Body of pancreas (tissue), 4 donors: ENCODE measurements around the gene MOK. TPM values are rescaled to one million over a fixed set of nuclear protein-coding genes. Genes with fewer than 3 reads are reported as not detected.

Experiments
- ATAC-seq: fragments of 150-250 bp; one replicate; pipeline ENCODE4 v1.9.1; 2016
- DNase-seq, 4 donors: peaks; one replicate each; pipeline ENCODE4 v3.0.0-alpha.2; 2019
- H3K27ac ChIP-seq, 4 donors: fragments of 200-600 bp; sonication (generic); 1 replicate in 3 of 4; 2 replicates in 1 of 4; pipeline versions ENCODE4 v1.5.1 to v1.6.1; 2016 to 2019; ENCODE audit warnings: mild to moderate bottlenecking in 1 of 4, mixed read lengths in 1 of 4, moderate library complexity in 1 of 4
- H3K27me3 ChIP-seq, 2 donors: fragments of 200-600 bp; sonication (generic); one replicate each; pipeline ENCODE4 v1.6.0; 2016; ENCODE audit warnings: mild to moderate bottlenecking in 1 of 2
- H3K36me3 ChIP-seq, 2 donors: fragments of 200-600 bp; sonication (generic); replicated peaks in 1 of 2; 2 replicates each; pipeline ENCODE4 v1.5.1; 2016; ENCODE audit warnings: low read depth in 2 of 2; ENCODE audit not compliant: insufficient read depth in 1 of 2
- H3K4me1 ChIP-seq: fragments of 200-600 bp; sonication (generic); one replicate; pipeline ENCODE4 v1.6.0; 2016
- H3K4me3 ChIP-seq, 2 donors: fragments of 200-600 bp; sonication (generic); 1 replicate in 1 of 2; 2 replicates in 1 of 2; pipeline ENCODE4 v1.5.1; 2016 to 2019
- H3K9me3 ChIP-seq, 3 donors: fragments of 200-600 bp; sonication (generic); 1 replicate in 2 of 3; 2 replicates in 1 of 3; pipeline ENCODE4 v1.5.1; 2016
- POLR2A ChIP-seq, 3 donors: fragments of 450-650 bp; IDR thresholded peaks; one replicate each; pipeline ENCODE4 v1.6.1; 2016; ENCODE audit warnings: antibody characterized with exemption in 3 of 3, mild to moderate bottlenecking in 2 of 3
- WGBS, 2 donors: methylation state at CpG; one replicate each; pipeline ENCODE4 v1.1.5; 2017; 5-methylcytosine and 5-hydroxymethylcytosine counted together
- intact Hi-C: fragments of 100-400 bp; cut with DNase I; formaldehyde crosslinking; loops from one replicate; pipeline ENCODE4 v1.15.1; 2023
- total RNA-seq, 2 donors: library from RNA; depleted of rRNA; stranded (reverse); fragments of >200 nt; gene quantifications; one replicate each; pipeline ENCODE4 v1.1.0, GENCODE V29; 2016
- TF ChIP-seq, protein P1 (sequence below), 7 experiments: fragments of 450-650 bp in 4 of 7; fragments of 200-600 bp in 3 of 7; sonication (generic) in 3 of 7; IDR thresholded peaks; one replicate each; pipeline ENCODE4 v1.5.1; 2016 to 2019; ENCODE audit warnings: antibody characterized with exemption in 7 of 7

The MOK gene
- total RNA-seq, 2 donors from 2014 or later, result 14.3 to 18.5 TPM

DNA sequence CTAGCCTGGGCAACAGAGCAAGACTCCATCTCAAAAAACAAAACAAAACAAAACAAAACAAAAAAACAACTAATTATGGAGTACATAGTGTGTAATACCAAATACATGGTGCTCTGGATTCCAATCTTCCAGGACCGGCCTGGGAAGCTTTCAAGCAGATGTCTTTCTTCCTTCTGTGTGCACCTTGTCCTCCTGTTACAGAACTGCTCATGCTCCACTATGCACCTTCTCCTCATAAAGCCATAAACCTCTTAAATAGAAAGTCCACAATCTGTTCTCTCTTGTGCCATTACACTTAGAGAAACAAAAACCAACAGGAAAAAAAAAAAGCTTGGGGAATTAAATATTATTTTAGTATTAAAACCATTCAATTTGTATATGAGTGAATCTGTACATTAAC lies 12.5 kb downstream of the MOK start:
- 94 to 100% methylated on average over 1 of the region's 1 CpG for WGBS, 2 donors
- DNase-seq, result no peak
- Histone ChIP-seq H3K4me3 (no peak overlapping the region), H3K9me3 (no peaks in the 10 kb centered on the region), H3K36me3 (no peaks in the 10 kb centered on the region), H3K4me1 (peaks cover 9% of the 10 kb centered on the region), H3K27me3 (no peaks in the 10 kb centered on the region), H3K27ac (no peak overlapping the region)
- ATAC-seq, result no peak
- no peak for TF ChIP-seq POLR2A (IDR thresholded peaks at IDR 0.05)
- TF ChIP-seq, protein P1, sequence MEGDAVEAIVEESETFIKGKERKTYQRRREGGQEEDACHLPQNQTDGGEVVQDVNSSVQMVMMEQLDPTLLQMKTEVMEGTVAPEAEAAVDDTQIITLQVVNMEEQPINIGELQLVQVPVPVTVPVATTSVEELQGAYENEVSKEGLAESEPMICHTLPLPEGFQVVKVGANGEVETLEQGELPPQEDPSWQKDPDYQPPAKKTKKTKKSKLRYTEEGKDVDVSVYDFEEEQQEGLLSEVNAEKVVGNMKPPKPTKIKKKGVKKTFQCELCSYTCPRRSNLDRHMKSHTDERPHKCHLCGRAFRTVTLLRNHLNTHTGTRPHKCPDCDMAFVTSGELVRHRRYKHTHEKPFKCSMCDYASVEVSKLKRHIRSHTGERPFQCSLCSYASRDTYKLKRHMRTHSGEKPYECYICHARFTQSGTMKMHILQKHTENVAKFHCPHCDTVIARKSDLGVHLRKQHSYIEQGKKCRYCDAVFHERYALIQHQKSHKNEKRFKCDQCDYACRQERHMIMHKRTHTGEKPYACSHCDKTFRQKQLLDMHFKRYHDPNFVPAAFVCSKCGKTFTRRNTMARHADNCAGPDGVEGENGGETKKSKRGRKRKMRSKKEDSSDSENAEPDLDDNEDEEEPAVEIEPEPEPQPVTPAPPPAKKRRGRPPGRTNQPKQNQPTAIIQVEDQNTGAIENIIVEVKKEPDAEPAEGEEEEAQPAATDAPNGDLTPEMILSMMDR (IDR thresholded peaks at IDR 0.05), result no peak
- intact Hi-C loops, result loop anchor here (5.0 kb wide), 1 partner anchor 35 kb away; no protein-coding TSS in a partner anchor

DNA sequence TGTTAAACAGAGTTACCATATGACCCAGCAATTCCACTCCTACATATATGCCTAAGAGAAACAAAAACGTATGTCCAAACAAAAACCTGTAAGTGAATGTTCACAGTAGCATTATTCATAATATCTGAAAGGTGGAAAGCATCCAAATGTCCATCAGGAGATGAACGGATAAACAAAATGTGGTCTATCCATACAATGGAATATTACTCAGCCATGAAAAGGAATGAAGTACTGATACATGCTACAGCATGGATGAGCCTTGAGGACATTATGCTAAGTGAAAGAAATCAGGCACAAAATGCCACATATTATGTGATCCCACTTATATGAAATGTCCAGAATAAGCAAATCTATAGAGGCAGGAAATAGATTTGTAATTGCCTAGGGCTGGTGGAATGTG lies 16.8 kb downstream of the MOK start:
- no peaks in the 10 kb centered on the region for H3K9me3 ChIP-seq
- no peaks in the 10 kb centered on the region for H3K36me3 ChIP-seq
- no peak for TF ChIP-seq POLR2A (IDR thresholded peaks at IDR 0.05)
- TF ChIP-seq, protein P1 (IDR thresholded peaks at IDR 0.05), result no peak
- no peaks in the 10 kb centered on the region for H3K27me3 ChIP-seq
- no peak for ATAC-seq
- H3K4me1 ChIP-seq, result no peaks in the 10 kb centered on the region
- intact Hi-C loops, result no loop called here
- 92 to 96% methylated on average over 2 of the region's 2 CpGs for WGBS, 2 donors
- no peak for DNase-seq
- H3K27ac ChIP-seq, result no peak overlapping the region
- no peak overlapping the region for H3K4me3 ChIP-seq

DNA sequence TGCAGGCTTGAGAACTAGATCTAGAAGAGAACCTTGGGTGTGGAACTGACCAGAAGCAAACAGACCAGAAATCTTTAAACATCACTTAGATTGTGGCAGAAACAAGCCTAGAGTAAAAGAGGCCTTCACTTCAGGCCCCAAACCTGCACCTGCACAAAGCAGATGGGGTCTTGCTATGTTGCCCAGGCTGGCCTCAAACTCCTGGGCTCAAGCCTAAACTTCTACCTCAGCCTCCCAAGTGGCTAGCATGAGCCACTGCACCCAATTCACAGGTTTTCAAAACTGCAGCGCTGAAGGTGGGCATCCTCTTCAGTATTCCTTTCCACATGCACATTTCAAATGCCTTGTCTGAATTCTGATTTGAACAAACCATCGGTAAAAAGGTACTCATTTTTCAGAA lies 19.9 kb downstream of the MOK start:
- Histone ChIP-seq H3K27ac (no peak overlapping the region), H3K9me3 (no peaks in the 10 kb centered on the region), H3K4me3 (no peak overlapping the region), H3K27me3 (no peaks in the 10 kb centered on the region), H3K36me3 (no peaks in the 10 kb centered on the region), H3K4me1 (peaks cover 3% of the 10 kb centered on the region)
- TF ChIP-seq, protein P1 (IDR thresholded peaks at IDR 0.05), result no peak
- TF ChIP-seq POLR2A (IDR thresholded peaks at IDR 0.05), result no peak
- DNase-seq, result no peak
- WGBS, 2 donors, result 87 to 89% methylated on average over 2 of the region's 2 CpGs
- intact Hi-C loops, result no loop called here
- no peak for ATAC-seq

DNA sequence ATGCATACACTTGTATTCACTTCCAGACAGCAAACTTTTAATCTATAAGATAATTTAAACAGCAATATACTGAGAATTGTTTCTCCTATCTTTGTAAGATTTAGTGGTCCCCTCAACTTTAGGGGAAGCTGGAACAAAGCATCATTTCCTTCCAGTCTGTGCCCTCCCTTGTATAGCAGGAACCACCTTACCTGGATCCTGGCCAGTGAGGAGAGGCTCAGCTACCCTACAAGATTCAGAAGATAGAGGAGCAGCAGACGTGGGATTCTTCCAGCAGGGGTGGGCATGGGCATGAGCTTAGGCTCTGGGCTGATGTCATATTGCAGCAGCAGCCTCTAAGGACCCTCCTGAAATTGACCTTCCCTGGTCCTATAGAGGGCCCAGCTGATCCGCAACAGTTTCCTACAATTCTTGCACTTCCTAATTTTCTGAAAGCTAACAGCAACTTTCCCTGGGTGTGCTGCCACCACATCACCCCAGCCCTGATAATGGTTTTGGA lies 21.3 kb downstream of the MOK start:
- intact Hi-C loops, result no loop called here
- WGBS, 2 donors, result 66 to 90% methylated on average over 1 to 2 of the region's 2 CpGs
- H3K4me3 ChIP-seq, result no peak overlapping the region
- no peaks in the 10 kb centered on the region for H3K9me3 ChIP-seq
- DNase-seq, result no peak
- peaks cover 16% of the 10 kb centered on the region for H3K4me1 ChIP-seq
- no peak for ATAC-seq
- no peaks in the 10 kb centered on the region for H3K27me3 ChIP-seq
- no peak overlapping the region for H3K27ac ChIP-seq
- no peak for TF ChIP-seq POLR2A (IDR thresholded peaks at IDR 0.05)
- TF ChIP-seq, protein P1 (IDR thresholded peaks at IDR 0.05), result no peak
- H3K36me3 ChIP-seq, result no peaks in the 10 kb centered on the region

DNA sequence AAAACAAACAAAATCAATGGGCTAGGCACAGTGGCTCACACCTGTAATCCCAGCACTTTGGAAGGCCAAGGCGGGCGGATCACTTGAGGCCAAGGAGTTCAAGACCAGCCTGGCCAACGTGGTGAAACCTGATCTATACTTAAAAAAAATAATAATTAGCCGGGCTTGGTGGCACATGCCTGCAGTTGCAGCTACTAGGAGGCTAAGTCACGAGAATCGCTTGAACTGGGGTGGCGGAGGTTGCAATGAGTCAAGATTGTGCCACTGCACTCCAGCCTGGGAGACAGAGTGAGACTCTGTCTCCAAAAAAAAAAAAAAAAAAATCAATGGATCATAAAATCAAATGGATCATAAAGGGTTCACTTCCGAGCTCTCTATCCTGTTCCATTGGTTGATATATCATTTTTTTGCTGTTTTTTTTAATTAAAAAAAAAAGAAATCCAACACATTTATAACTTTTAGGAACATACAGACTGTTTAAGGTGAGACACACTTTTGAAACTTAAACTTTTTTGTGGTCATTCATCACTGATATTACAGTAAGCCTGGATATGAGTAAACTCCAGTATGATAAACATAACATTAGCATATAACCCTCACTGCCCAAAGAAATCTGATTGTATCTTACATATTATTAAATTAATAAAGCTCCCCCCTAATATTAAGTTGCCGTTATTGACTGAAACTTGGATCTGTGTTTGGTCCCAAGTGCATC lies 22.1 kb downstream of the MOK start:
- 89 to 91% methylated on average over 9 of the region's 9 CpGs for WGBS, 2 donors
- no peaks in the 10 kb centered on the region for H3K9me3 ChIP-seq
- no peak overlapping the region for H3K27ac ChIP-seq
- H3K27me3 ChIP-seq, result no peaks in the 10 kb centered on the region
- H3K4me3 ChIP-seq, result no peak overlapping the region
- intact Hi-C loops, result no loop called here
- TF ChIP-seq, protein P1 (IDR thresholded peaks at IDR 0.05), result no peak
- no peak for TF ChIP-seq POLR2A (IDR thresholded peaks at IDR 0.05)
- peaks cover 16% of the 10 kb centered on the region for H3K4me1 ChIP-seq
- DNase-seq, result no peak
- no peak for ATAC-seq
- no peaks in the 10 kb centered on the region for H3K36me3 ChIP-seq
